Measurements from ENCODE around the gene ATAD3B. TPM values are rescaled to one million over a fixed set of nuclear protein-coding genes. Genes with fewer than 3 reads are reported as not detected.
"Not testable (repeated sequence)": the region's sequence is repeated elsewhere in the genome, so short reads cannot be mapped to it uniquely, and the experiment has no call there.

Gene ATAD3B
- total RNA-seq, 1 donor from 2014 or later: 44.3 TPM

- H3K27ac Mint-ChIP-seq: peak overlapping the region; percentile 47
- no peaks in the 10 kb centered on the region for H3K36me3 Mint-ChIP-seq
- no peak for DNase-seq (ENCODE audit: extremely low spot score, unreplicated experiment)
- no peak for TF ChIP-seq CTCF (conservative IDR thresholded peaks at IDR 0.05)
- H3K4me1 Mint-ChIP-seq (ENCODE audit: unreplicated experiment): peaks cover 10% of the 10 kb centered on the region
- no peaks in the 10 kb centered on the region for H3K27me3 Mint-ChIP-seq
- H3K4me3 Mint-ChIP-seq: peak overlapping the region; percentile 71
- no peaks in the 10 kb centered on the region for H3K9me3 Mint-ChIP-seq
Measured at GRCh38 chr1:1428174-1428573, 43.4 kb upstream of the ATAD3B start.

GRCh38 chr1:1428967-1429366 lies 42.6 kb upstream of the ATAD3B start:
- not testable (repeated sequence) for H3K9me3 Mint-ChIP-seq; H3K4me1 Mint-ChIP-seq (ENCODE audit: unreplicated experiment); H3K4me3 Mint-ChIP-seq; H3K27ac Mint-ChIP-seq; H3K36me3 Mint-ChIP-seq; DNase-seq (ENCODE audit: extremely low spot score, unreplicated experiment); H3K27me3 Mint-ChIP-seq

- Mint-ChIP-seq H3K36me3 (no peaks in the 10 kb centered on the region), H3K9me3 (no peaks in the 10 kb centered on the region), H3K27me3 (no peaks in the 10 kb centered on the region), H3K4me3 (peak overlapping the region; percentile 51), H3K27ac (peak overlapping the region; percentile 66), H3K4me1 (ENCODE audit: unreplicated experiment) (peaks cover 9% of the 10 kb centered on the region)
- no peak for DNase-seq (ENCODE audit: extremely low spot score, unreplicated experiment)
- TF ChIP-seq CTCF (conservative IDR thresholded peaks at IDR 0.05): no peak
Measured at GRCh38 chr1:1429671-1430073, 41.9 kb upstream of the ATAD3B start.

- peak; percentile 72 for DNase-seq (ENCODE audit: extremely low spot score, unreplicated experiment)
- Mint-ChIP-seq H3K9me3 (no peaks in the 10 kb centered on the region), H3K4me3 (peak overlapping the region; percentile 51), H3K4me1 (ENCODE audit: unreplicated experiment) (peaks cover 9% of the 10 kb centered on the region), H3K36me3 (no peaks in the 10 kb centered on the region), H3K27ac (peak overlapping the region; percentile 66), H3K27me3 (no peaks in the 10 kb centered on the region)
- TF ChIP-seq CTCF (conservative IDR thresholded peaks at IDR 0.05): peak; percentile 59
Measured at GRCh38 chr1:1430114-1430982, 41.2 kb upstream of the ATAD3B start.

- H3K9me3 Mint-ChIP-seq: no peaks in the 10 kb centered on the region
- H3K4me3 Mint-ChIP-seq: peak overlapping the region; percentile 36
- TF ChIP-seq CTCF (conservative IDR thresholded peaks at IDR 0.05): no peak
- peaks cover 9% of the 10 kb centered on the region for H3K4me1 Mint-ChIP-seq (ENCODE audit: unreplicated experiment)
- peak overlapping the region; percentile 72 for H3K27ac Mint-ChIP-seq
- H3K36me3 Mint-ChIP-seq: no peaks in the 10 kb centered on the region
- DNase-seq (ENCODE audit: extremely low spot score, unreplicated experiment): no peak
- H3K27me3 Mint-ChIP-seq: no peaks in the 10 kb centered on the region
Measured at GRCh38 chr1:1430992-1431844, 40.3 kb upstream of the ATAD3B start.

GRCh38 chr1:1431845-1432273 lies 39.7 kb upstream of the ATAD3B start:
- Mint-ChIP-seq H3K4me3 (peak overlapping the region; percentile 39), H3K27me3 (no peaks in the 10 kb centered on the region), H3K36me3 (no peaks in the 10 kb centered on the region), H3K27ac (peak overlapping the region; percentile 72), H3K4me1 (ENCODE audit: unreplicated experiment) (peaks cover 9% of the 10 kb centered on the region), H3K9me3 (no peaks in the 10 kb centered on the region)
- DNase-seq (ENCODE audit: extremely low spot score, unreplicated experiment): no peak
- no peak for TF ChIP-seq CTCF (conservative IDR thresholded peaks at IDR 0.05)
